BLaER1 (cell line): ENCODE measurements around the gene RBFOX2.

ENCODE experiments used
- H3K27ac ChIP-seq: shearing (Covaris generic); formaldehyde crosslinking; 2 replicates; pipeline ENCODE4 v1.8.1; 2022
- H3K27me3 ChIP-seq: shearing (Covaris generic); formaldehyde crosslinking; 2 replicates; pipeline ENCODE4 v1.8.1; 2022
- H3K36me3 ChIP-seq: shearing (Covaris generic); formaldehyde crosslinking; 2 replicates; pipeline ENCODE4 v1.8.1; 2022
- H3K4me1 ChIP-seq: shearing (Covaris generic); formaldehyde crosslinking; 2 replicates; pipeline ENCODE4 v1.8.1; 2022
- H3K4me2 ChIP-seq: shearing (Covaris generic); formaldehyde crosslinking; 2 replicates; pipeline ENCODE4 v1.8.1; 2022
- H3K4me3 ChIP-seq: shearing (Covaris generic); formaldehyde crosslinking; 2 replicates; pipeline ENCODE4 v1.8.1; 2022
- H3K9ac ChIP-seq: shearing (Covaris generic); formaldehyde crosslinking; 2 replicates; pipeline ENCODE4 v1.8.1; 2022
- H3K9me3 ChIP-seq: shearing (Covaris generic); formaldehyde crosslinking; 2 replicates; pipeline ENCODE4 v1.8.1; 2022
- H4K20me1 ChIP-seq: shearing (Covaris generic); formaldehyde crosslinking; 2 replicates; pipeline ENCODE4 v1.8.1; 2022
- Cebpa-rat ChIP-seq: shearing (Covaris generic); IDR thresholded peaks from 2 replicates; pipeline ENCODE4 v1.8.1; 2022

The RBFOX2 gene

GRCh38 chr22:35882211-35883030 lies 146.2 kb downstream of the RBFOX2 start:
- no peak overlapping the region for H3K27ac ChIP-seq
- H3K4me2 ChIP-seq = peak overlapping the region; percentile 36; the same call in 1 of the 2 replicates
- H3K9ac ChIP-seq = no peak overlapping the region

GRCh38 chr22:35879351-35879750 lies 149.3 kb downstream of the RBFOX2 start:
- H3K4me2 ChIP-seq = no peak overlapping the region
- no peak overlapping the region for H3K4me3 ChIP-seq
- H3K9ac ChIP-seq = no peak overlapping the region
- peaks cover 13% of the 10 kb centered on the region for H3K4me1 ChIP-seq
- H3K9me3 ChIP-seq = peaks cover 5% of the 10 kb centered on the region; the same call in 1 of the 2 replicates
- H4K20me1 ChIP-seq = no peaks in the 10 kb centered on the region
- no peaks in the 10 kb centered on the region for H3K27me3 ChIP-seq
- H3K36me3 ChIP-seq = no peaks in the 10 kb centered on the region
- no peak for TF ChIP-seq Cebpa-rat
- no peak overlapping the region for H3K27ac ChIP-seq

More at GRCh38 chr22:35882211-35883030, 146.2 kb downstream of the RBFOX2 start:
- Histone ChIP-seq H3K27me3 (no peaks in the 10 kb centered on the region), H4K20me1 (no peaks in the 10 kb centered on the region), H3K4me3 (no peak overlapping the region), H3K9me3 (no peaks in the 10 kb centered on the region), H3K36me3 (no peaks in the 10 kb centered on the region), H3K4me1 (peaks cover 13% of the 10 kb centered on the region)
- TF ChIP-seq Cebpa-rat = no peak

GRCh38 chr22:35873426-35873825 lies 155.2 kb downstream of the RBFOX2 start:
- no peak overlapping the region for H3K27ac ChIP-seq
- no peak overlapping the region for H3K4me2 ChIP-seq
- no peaks in the 10 kb centered on the region for H3K36me3 ChIP-seq
- H3K27me3 ChIP-seq = no peaks in the 10 kb centered on the region
- no peaks in the 10 kb centered on the region for H4K20me1 ChIP-seq
- H3K4me3 ChIP-seq = no peak overlapping the region
- peaks cover 5% of the 10 kb centered on the region; the same call in 1 of the 2 replicates for H3K9me3 ChIP-seq
- no peak overlapping the region for H3K9ac ChIP-seq
- no peaks in the 10 kb centered on the region for H3K4me1 ChIP-seq
- no peak for TF ChIP-seq Cebpa-rat

GRCh38 chr22:35872451-35872850 lies 156.2 kb downstream of the RBFOX2 start:
- no peaks in the 10 kb centered on the region for H3K36me3 ChIP-seq
- no peaks in the 10 kb centered on the region for H3K4me1 ChIP-seq
- no peak overlapping the region for H3K4me2 ChIP-seq
- no peaks in the 10 kb centered on the region for H4K20me1 ChIP-seq
- no peaks in the 10 kb centered on the region for H3K27me3 ChIP-seq
- no peak overlapping the region for H3K27ac ChIP-seq
- H3K9ac ChIP-seq = no peak overlapping the region
- H3K9me3 ChIP-seq = peaks cover 5% of the 10 kb centered on the region; the same call in 1 of the 2 replicates
- H3K4me3 ChIP-seq = no peak overlapping the region
- TF ChIP-seq Cebpa-rat = no peak

- Histone ChIP-seq H3K9ac (no peak overlapping the region), H3K36me3 (no peaks in the 10 kb centered on the region), H4K20me1 (no peaks in the 10 kb centered on the region), H3K9me3 (peaks cover 5% of the 10 kb centered on the region; the same call in 1 of the 2 replicates), H3K4me3 (no peak overlapping the region), H3K27me3 (no peaks in the 10 kb centered on the region), H3K4me1 (no peaks in the 10 kb centered on the region), H3K27ac (no peak overlapping the region), H3K4me2 (no peak overlapping the region)
- no peak for TF ChIP-seq Cebpa-rat
Measured at GRCh38 chr22:35870517-35871293, 157.9 kb downstream of the RBFOX2 start.

GRCh38 chr22:35868938-35869337 lies 159.7 kb downstream of the RBFOX2 start:
- Histone ChIP-seq H3K36me3 (no peaks in the 10 kb centered on the region), H3K4me2 (no peak overlapping the region), H3K4me1 (no peaks in the 10 kb centered on the region), H3K9ac (no peak overlapping the region), H3K9me3 (no peaks in the 10 kb centered on the region), H3K27me3 (no peaks in the 10 kb centered on the region), H3K27ac (no peak overlapping the region), H3K4me3 (no peak overlapping the region), H4K20me1 (no peaks in the 10 kb centered on the region)
- TF ChIP-seq Cebpa-rat = no peak

GRCh38 chr22:35866651-35867050 lies 162.0 kb downstream of the RBFOX2 start:
- no peak for TF ChIP-seq Cebpa-rat
- H4K20me1 ChIP-seq = no peaks in the 10 kb centered on the region
- no peaks in the 10 kb centered on the region for H3K27me3 ChIP-seq
- H3K9me3 ChIP-seq = no peaks in the 10 kb centered on the region
- no peaks in the 10 kb centered on the region for H3K36me3 ChIP-seq
- H3K9ac ChIP-seq = no peak overlapping the region
- no peak overlapping the region for H3K4me2 ChIP-seq
- H3K4me3 ChIP-seq = no peak overlapping the region
- no peaks in the 10 kb centered on the region for H3K4me1 ChIP-seq
- H3K27ac ChIP-seq = no peak overlapping the region

DNA sequence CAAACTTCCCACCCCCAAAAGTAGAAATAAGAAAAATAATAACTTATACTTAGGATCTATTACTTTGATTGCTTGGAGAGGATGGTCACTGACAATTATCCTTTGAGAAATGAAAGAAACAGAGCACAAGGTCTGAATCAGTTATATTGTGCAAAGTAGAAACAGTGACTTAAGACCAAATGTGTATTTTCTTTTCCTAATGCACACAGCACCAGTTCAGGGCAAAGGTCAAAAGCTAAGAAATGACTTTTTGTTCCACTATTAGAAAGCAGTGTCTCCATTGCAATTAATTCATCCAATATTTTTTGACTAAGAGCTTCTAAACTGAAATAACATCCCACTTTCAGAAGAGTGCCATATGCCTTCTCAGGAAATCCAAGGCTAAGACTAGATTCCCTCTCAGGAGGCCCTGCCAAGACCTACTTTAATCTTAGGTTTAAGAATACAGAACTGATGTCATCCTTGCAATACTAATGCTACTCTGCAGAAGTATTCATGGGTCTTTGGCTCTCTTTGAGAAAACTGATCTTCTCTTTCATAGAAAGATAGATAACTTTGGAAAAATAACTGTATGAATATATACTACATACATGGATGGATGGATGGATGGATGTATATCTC lies 164.0 kb downstream of the RBFOX2 start:
- H3K9me3 ChIP-seq = no peaks in the 10 kb centered on the region
- H3K27ac ChIP-seq = no peak overlapping the region
- TF ChIP-seq Cebpa-rat = no peak
- H3K4me1 ChIP-seq = peaks cover 10% of the 10 kb centered on the region; the same call in 1 of the 2 replicates
- no peak overlapping the region for H3K4me3 ChIP-seq
- no peak overlapping the region for H3K4me2 ChIP-seq
- no peaks in the 10 kb centered on the region for H3K36me3 ChIP-seq
- no peaks in the 10 kb centered on the region for H3K27me3 ChIP-seq
- H3K9ac ChIP-seq = no peak overlapping the region
- no peaks in the 10 kb centered on the region for H4K20me1 ChIP-seq

- Histone ChIP-seq H3K4me3 (no peak overlapping the region), H3K9ac (no peak overlapping the region)
Measured at GRCh38 chr22:35863432-35863831, 165.2 kb downstream of the RBFOX2 start.

DNA sequence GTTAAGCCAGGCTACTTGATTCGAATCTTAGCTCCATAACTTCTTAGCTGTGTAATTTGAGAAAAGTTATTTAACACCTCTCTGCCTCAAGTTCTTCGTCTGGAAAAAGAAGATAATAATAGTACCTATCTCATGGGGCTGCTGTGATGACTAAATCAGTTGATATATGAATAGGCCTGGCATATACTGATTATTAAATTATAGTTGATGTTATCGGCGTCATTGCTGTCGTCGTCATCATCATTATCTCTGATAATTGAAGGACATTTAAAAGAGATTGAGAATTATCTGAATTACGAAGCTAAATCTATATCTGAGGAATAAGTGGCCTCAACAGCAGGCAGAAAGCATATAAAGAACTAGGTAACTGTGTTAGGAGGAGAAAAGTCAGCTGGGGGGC lies 165.9 kb downstream of the RBFOX2 start:
- no peak overlapping the region for H3K27ac ChIP-seq
- H3K4me3 ChIP-seq = no peak overlapping the region
- H3K4me2 ChIP-seq = no peak overlapping the region

More at GRCh38 chr22:35863432-35863831, 165.2 kb downstream of the RBFOX2 start:
- Histone ChIP-seq H3K9me3 (no peaks in the 10 kb centered on the region), H3K4me1 (peaks cover 10% of the 10 kb centered on the region; the same call in 1 of the 2 replicates), H3K27ac (no peak overlapping the region), H3K27me3 (no peaks in the 10 kb centered on the region), H3K36me3 (no peaks in the 10 kb centered on the region), H3K4me2 (no peak overlapping the region), H4K20me1 (no peaks in the 10 kb centered on the region)
- no peak for TF ChIP-seq Cebpa-rat

More for the DNA sequence above, 165.9 kb downstream of the RBFOX2 start:
- Histone ChIP-seq H3K4me1 (peaks cover 10% of the 10 kb centered on the region; the same call in 1 of the 2 replicates), H3K27me3 (no peaks in the 10 kb centered on the region), H4K20me1 (no peaks in the 10 kb centered on the region), H3K9me3 (no peaks in the 10 kb centered on the region), H3K36me3 (no peaks in the 10 kb centered on the region), H3K9ac (no peak overlapping the region)
- TF ChIP-seq Cebpa-rat = no peak
